Astrocyte (in vitro differentiated cells and primary cell): ENCODE measurements around the gene VPS37C. TPM values are rescaled to one million over a fixed set of nuclear protein-coding genes. Genes with fewer than 3 reads are reported as not detected.

ENCODE experiments used
- DNase-seq: peaks from one replicate; pipeline ENCODE4 v3.0.0-alpha.2; 2010; ENCODE audit warnings: low read depth
- FAIRE-seq: peaks from 2 replicates; lab custom pipeline; 2011; peaks lifted over from hg19 to GRCh38; lab: Jason Lieb, UNC
- H2AFZ ChIP-seq: 2 replicates; pipeline ENCODE4 v1.6.0; 2012; ENCODE audit warnings: low read depth, low read length, inconsistent platforms
- H3K27ac ChIP-seq: 2 replicates; pipeline ENCODE4 v1.5.1; 2011; ENCODE audit warnings: low read depth, low read length, inconsistent platforms
- H3K27me3 ChIP-seq: 2 replicates; pipeline ENCODE4 v1.6.0; 2011; ENCODE audit warnings: low read length, inconsistent platforms; ENCODE audit not compliant: insufficient read depth
- H3K36me3 ChIP-seq: 2 replicates; pipeline ENCODE4 v1.5.1; 2011; ENCODE audit warnings: low read length, inconsistent platforms; ENCODE audit not compliant: insufficient read depth
- H3K4me1 ChIP-seq: 2 replicates; pipeline ENCODE4 v1.5.1; 2011; ENCODE audit warnings: low read length, inconsistent platforms; ENCODE audit not compliant: insufficient read depth
- H3K4me2 ChIP-seq: 2 replicates; pipeline ENCODE4 v1.6.0; 2012; ENCODE audit warnings: low read length, inconsistent platforms
- H3K4me3 ChIP-seq: 2 replicates; pipeline ENCODE4 v1.5.1; 2011; ENCODE audit warnings: low read depth, mild to moderate bottlenecking, low read length, inconsistent platforms; ENCODE audit not compliant: insufficient read depth
- H3K79me2 ChIP-seq: 2 replicates; pipeline ENCODE4 v1.6.0; 2012; ENCODE audit warnings: mild to moderate bottlenecking, low read length, inconsistent platforms; ENCODE audit not compliant: insufficient read depth
- H3K9ac ChIP-seq: 2 replicates; pipeline ENCODE4 v1.6.0; 2012; ENCODE audit warnings: mild to moderate bottlenecking, low read length, inconsistent platforms
- H3K9me3 ChIP-seq: 2 replicates; pipeline ENCODE4 v1.5.1; 2012; ENCODE audit warnings: low read depth, mild to moderate bottlenecking, low read length, inconsistent platforms; ENCODE audit not compliant: insufficient read depth
- H4K20me1 ChIP-seq: 2 replicates; pipeline ENCODE4 v1.6.0; 2012; ENCODE audit warnings: low read length, inconsistent platforms; ENCODE audit not compliant: insufficient read depth
- H3K27ac Mint-ChIP-seq: one replicate; pipeline ENCODE4 v1.8.0; 2021; ENCODE audit warnings: mild to moderate bottlenecking, mixed read lengths; ENCODE audit not compliant: unreplicated experiment
- H3K27me3 Mint-ChIP-seq: one replicate; pipeline ENCODE4 v1.8.0; 2021; ENCODE audit warnings: low read depth, mixed read lengths; ENCODE audit not compliant: unreplicated experiment
- H3K36me3 Mint-ChIP-seq: one replicate; pipeline ENCODE4 v1.8.0; 2021; ENCODE audit warnings: low read depth, mixed read lengths; ENCODE audit not compliant: unreplicated experiment
- H3K4me1 Mint-ChIP-seq: one replicate; pipeline ENCODE4 v1.8.0; 2021; ENCODE audit warnings: low read depth, mixed read lengths; ENCODE audit not compliant: unreplicated experiment
- H3K4me3 Mint-ChIP-seq: one replicate; pipeline ENCODE4 v1.8.0; 2021; ENCODE audit warnings: mild to moderate bottlenecking, moderate library complexity, mixed read lengths; ENCODE audit not compliant: unreplicated experiment
- H3K9me3 Mint-ChIP-seq: one replicate; pipeline ENCODE4 v1.8.0; 2021; ENCODE audit warnings: mild to moderate bottlenecking, mixed read lengths; ENCODE audit not compliant: unreplicated experiment
- CTCF ChIP-seq: IDR thresholded peaks from 2 replicates; pipeline ENCODE4 v1.5.1; 2011; ENCODE audit warnings: low read depth, mild to moderate bottlenecking, inconsistent platforms, low read length, moderate library complexity; ENCODE audit not compliant: insufficient read depth
- EZH2 ChIP-seq: IDR thresholded peaks from 2 replicates; pipeline ENCODE4 v1.6.1; 2012; ENCODE audit warnings: mild to moderate bottlenecking, low read length, inconsistent platforms; ENCODE audit not compliant: insufficient read depth
- total RNA-seq: library from RNA; stranded (reverse); gene quantifications from 2 replicates; pipeline ENCODE4 v1.2.1, GENCODE V29; 2021

Gene VPS37C
- total RNA-seq, 1 donor from 2014 or later: 18.1 TPM

- H3K4me3 ChIP-seq: no peak overlapping the region
- no peaks in the 10 kb centered on the region for H3K4me1 Mint-ChIP-seq
- no peaks in the 10 kb centered on the region for H3K9me3 ChIP-seq
- H3K27me3 Mint-ChIP-seq: peaks cover 16% of the 10 kb centered on the region
- no peaks in the 10 kb centered on the region for H3K36me3 ChIP-seq
- H3K4me2 ChIP-seq: no peak overlapping the region
- H3K27ac Mint-ChIP-seq: no peak overlapping the region
- no peak overlapping the region for H3K27ac ChIP-seq
- DNase-seq: no peak
- H4K20me1 ChIP-seq: peaks cover 16% of the 10 kb centered on the region
- H3K79me2 ChIP-seq: no peaks in the 10 kb centered on the region
- H3K4me1 ChIP-seq: peaks cover 13% of the 10 kb centered on the region
- no peak overlapping the region for H3K9ac ChIP-seq
- TF ChIP-seq CTCF: no peak
- TF ChIP-seq EZH2: no peak
- no peak overlapping the region for H2AFZ ChIP-seq
- no peak for FAIRE-seq
- peaks cover 4% of the 10 kb centered on the region for H3K9me3 Mint-ChIP-seq
- no peak overlapping the region for H3K4me3 Mint-ChIP-seq
- peaks cover 9% of the 10 kb centered on the region for H3K36me3 Mint-ChIP-seq
- H3K27me3 ChIP-seq: peaks cover 13% of the 10 kb centered on the region
These were observed 33.2 kb downstream of the VPS37C start for GRCh38 chr11:61127991-61128390.

GRCh38 chr11:61126256-61126655, 35.0 kb downstream of the VPS37C start:
- FAIRE-seq: no peak
- no peak overlapping the region for H3K4me3 Mint-ChIP-seq
- Histone ChIP-seq H2AFZ (no peak overlapping the region), H3K27me3 (peaks cover 13% of the 10 kb centered on the region), H3K4me3 (no peak overlapping the region), H3K27ac (no peak overlapping the region), H3K9me3 (no peaks in the 10 kb centered on the region), H3K4me2 (no peak overlapping the region), H3K9ac (no peak overlapping the region), H3K4me1 (peaks cover 13% of the 10 kb centered on the region), H3K79me2 (no peaks in the 10 kb centered on the region), H4K20me1 (peaks cover 16% of the 10 kb centered on the region), H3K36me3 (no peaks in the 10 kb centered on the region)
- no peak overlapping the region for H3K27ac Mint-ChIP-seq
- H3K36me3 Mint-ChIP-seq: peaks cover 8% of the 10 kb centered on the region
- DNase-seq: no peak
- H3K4me1 Mint-ChIP-seq: no peaks in the 10 kb centered on the region
- peaks cover 6% of the 10 kb centered on the region for H3K9me3 Mint-ChIP-seq
- TF ChIP-seq EZH2 (no peak), CTCF (no peak)
- H3K27me3 Mint-ChIP-seq: peaks cover 21% of the 10 kb centered on the region

- Histone ChIP-seq H3K9ac (no peak overlapping the region), H3K4me2 (no peak overlapping the region), H3K4me1 (peaks cover 12% of the 10 kb centered on the region), H3K36me3 (no peaks in the 10 kb centered on the region), H3K4me3 (no peak overlapping the region), H4K20me1 (peaks cover 13% of the 10 kb centered on the region), H3K79me2 (no peaks in the 10 kb centered on the region), H3K27me3 (peaks cover 13% of the 10 kb centered on the region), H3K27ac (no peak overlapping the region), H2AFZ (no peak overlapping the region), H3K9me3 (no peaks in the 10 kb centered on the region)
- H3K27me3 Mint-ChIP-seq: peaks cover 25% of the 10 kb centered on the region
- DNase-seq: no peak
- TF ChIP-seq EZH2 (no peak), CTCF (no peak)
- no peak for FAIRE-seq
- H3K4me1 Mint-ChIP-seq: no peaks in the 10 kb centered on the region
- no peak overlapping the region for H3K27ac Mint-ChIP-seq
- H3K9me3 Mint-ChIP-seq: peaks cover 6% of the 10 kb centered on the region
- no peak overlapping the region for H3K4me3 Mint-ChIP-seq
- H3K36me3 Mint-ChIP-seq: peaks cover 8% of the 10 kb centered on the region
These were observed 35.9 kb downstream of the VPS37C start for GRCh38 chr11:61125310-61125684.
